Measurements from ENCODE around the gene IVNS1ABP. TPM values are rescaled to one million over a fixed set of nuclear protein-coding genes. Genes with fewer than 3 reads are reported as not detected.
A peak's percentile ranks its signal among the peaks of the same experiment; 100 is the strongest.

IVNS1ABP gene
- total and polyA plus RNA-seq, 10 of the 15 experiments (the other 5 are each of a cell fraction or from before 2014, with no cell fraction given) = 19.2 to 154 (median 43.9) TPM

GRCh38 chr1:185317886-185318310 is 855 bp upstream of the IVNS1ABP start (continued):
- peak; percentile 70; the same call in 1 of the 2 replicates for TF ChIP-seq MXI1 (IDR thresholded peaks at IDR 0.05; ENCODE audit: low read depth, low read length)
- no peak for TF ChIP-seq RFX5 (IDR thresholded peaks at IDR 0.05; ENCODE audit: low read depth, low read length)
- no peak; the same call in 1 of the 2 replicates for TF ChIP-seq IRF5 (IDR thresholded peaks at IDR 0.05; ENCODE audit: borderline replicate concordance)
- no peak for TF ChIP-seq PRDM15 (CRISPR knock-in tag; IDR thresholded peaks at IDR 0.05)
- TF ChIP-seq MEF2B (IDR thresholded peaks at IDR 0.05; ENCODE audit: partially characterized antibody, poor library complexity, severe bottlenecking) = peak; percentile 53
- no peak; the same call in 1 of the 2 replicates for TF ChIP-seq GATAD2B (conservative IDR thresholded peaks at IDR 0.05; ENCODE audit: low read depth)
- TF ChIP-seq PAX5 (IDR thresholded peaks at IDR 0.05; ENCODE audit: borderline replicate concordance, low read depth, low read length) = peak; percentile 36; the same call in 1 of the 2 replicates
- no peak for TF ChIP-seq NRF1 (conservative IDR thresholded peaks at IDR 0.05; ENCODE audit: low read depth, low read length)
- TF ChIP-seq NFYA (IDR thresholded peaks at IDR 0.05; ENCODE audit: borderline replicate concordance, low read depth, low read length) = no peak
- TF ChIP-seq EED (IDR thresholded peaks at IDR 0.05; ENCODE audit: low read depth) = 0 out of 2 replicates have a peak, but pooled peaks have one; percentile 7
- TF ChIP-seq YBX1 (IDR thresholded peaks at IDR 0.05) = no peak
- peak in 1 of 2 experiments; percentile 91; a peak in 2 of 4 replicates for TF ChIP-seq ETV6 (conservative IDR thresholded peaks at IDR 0.05 in 1 of 2, IDR thresholded peaks at IDR 0.05 in 1 of 2; ENCODE audit: borderline replicate concordance in 1 of 2, low read depth in 1 of 2)
- peak; percentile 85; the same call in 1 of the 2 replicates for TF ChIP-seq MTA3 (IDR thresholded peaks at IDR 0.05; ENCODE audit: borderline replicate concordance, low read length)
- peak; percentile 94 for TF ChIP-seq IKZF1 (conservative IDR thresholded peaks at IDR 0.05)
- TF ChIP-seq MAX (IDR thresholded peaks at IDR 0.05; ENCODE audit: low read depth, low read length) = 0 out of 2 replicates have a peak, but pooled peaks have one; percentile 48
- no peak for TF ChIP-seq ZZZ3 (IDR thresholded peaks at IDR 0.05; ENCODE audit: control insufficient read depth, insufficient read length, low read depth)
- peak; percentile 72 for TF ChIP-seq PML (IDR thresholded peaks at IDR 0.05; ENCODE audit: low read length)
- TF ChIP-seq RELA (IDR thresholded peaks at IDR 0.05; ENCODE audit: borderline replicate concordance, partially characterized antibody) = no peak

All from GM12878 (cell line).